HG03159 (cell line): ENCODE results near the gene PDE11A.

Source experiments
- ATAC-seq: cut with Tn5 transposase; IDR thresholded peaks from one replicate; pipeline ENCODE4 v1.9.1; 2021; ENCODE audit warnings: mild to moderate bottlenecking, moderate library complexity; ENCODE audit not compliant: unreplicated experiment

Gene PDE11A

DNA sequence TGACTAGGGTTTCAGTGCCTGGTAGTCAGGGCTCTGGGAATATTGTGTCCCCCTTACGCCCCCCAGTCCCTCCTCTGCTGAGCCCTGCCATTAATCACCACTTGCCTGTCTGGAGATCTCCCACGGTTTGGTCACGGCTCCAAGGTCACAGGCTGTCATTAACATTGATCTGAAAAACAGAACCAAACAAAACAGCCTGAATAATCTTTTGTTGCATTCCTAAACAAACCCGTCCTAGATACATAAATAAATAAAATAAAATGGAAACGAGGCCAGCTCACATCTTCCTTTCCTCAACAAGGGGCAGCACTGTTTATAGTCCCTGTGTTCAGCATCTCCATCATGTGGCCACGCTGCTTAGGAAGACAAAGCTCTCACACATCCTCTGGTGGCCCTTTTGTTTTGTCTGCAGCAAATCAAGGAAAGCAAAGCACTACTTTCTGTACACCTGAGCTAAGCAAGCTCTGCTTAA is 397.2 kb downstream of the PDE11A start:
- no peak for ATAC-seq

DNA sequence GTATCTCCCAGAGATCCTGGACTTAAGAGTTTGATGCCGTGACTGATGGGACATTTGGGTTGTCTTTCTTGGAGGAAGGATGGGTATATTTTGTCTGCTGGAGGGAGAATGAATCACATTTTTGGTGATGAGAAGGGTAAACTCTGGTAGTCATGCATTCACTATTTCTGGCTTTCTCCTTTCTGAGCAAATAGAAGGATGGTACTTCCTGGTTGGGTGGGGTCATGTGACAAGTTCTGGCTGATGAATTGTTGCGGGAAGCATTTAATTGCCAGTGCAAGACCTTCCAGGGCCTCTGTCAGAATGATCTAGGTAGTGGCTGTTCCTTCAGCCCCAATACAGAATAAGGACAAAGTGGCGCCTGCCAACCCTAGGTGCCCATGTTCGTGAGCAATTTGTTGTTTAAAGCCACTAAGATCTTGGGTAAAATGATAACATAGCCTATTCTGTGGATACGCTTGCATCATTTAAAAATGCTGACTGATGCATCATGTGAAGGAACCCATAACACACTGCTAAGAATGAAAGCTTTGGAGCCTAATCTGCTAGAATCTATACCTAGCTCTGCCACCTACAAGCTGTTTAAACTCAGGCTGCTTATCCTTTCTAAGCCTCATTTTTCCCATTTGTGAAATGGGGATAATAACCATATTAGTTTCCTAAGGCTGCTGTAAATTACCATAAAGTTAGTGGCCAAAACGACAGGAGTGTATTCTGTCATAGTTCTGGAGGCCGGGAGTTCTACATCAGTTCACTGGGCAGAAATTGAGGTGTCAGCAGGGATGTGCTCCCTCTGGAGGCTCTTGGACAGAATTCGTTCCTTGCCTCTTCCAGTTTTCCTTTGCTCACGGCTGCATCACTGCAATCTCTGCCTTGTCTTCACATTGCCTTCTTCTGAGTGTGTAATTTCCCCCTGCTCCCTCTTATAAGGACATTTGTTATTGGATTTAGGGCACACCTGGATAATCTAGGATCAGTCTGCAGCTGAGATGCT is 398.7 kb downstream of the PDE11A start:
- no peak for ATAC-seq

DNA sequence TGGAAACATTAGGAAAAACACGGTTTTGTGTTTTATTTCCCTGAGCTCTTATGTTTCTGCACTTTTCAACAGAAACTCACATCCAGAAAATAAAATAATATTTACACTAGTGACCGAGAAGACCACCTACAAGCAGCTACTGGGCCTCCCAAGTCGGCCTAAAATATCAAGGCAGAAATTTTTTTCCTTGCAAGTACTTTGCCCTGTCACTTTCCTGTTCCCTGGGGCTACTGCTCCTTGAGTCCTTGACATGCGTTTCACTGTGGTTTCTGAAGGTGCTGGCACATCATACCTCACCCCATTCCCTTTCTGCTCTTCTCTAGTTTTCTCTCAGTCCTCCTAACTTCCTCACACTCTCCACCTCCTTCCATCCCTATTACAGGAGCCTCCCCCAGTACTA is 400.9 kb downstream of the PDE11A start:
- no peak for ATAC-seq

DNA sequence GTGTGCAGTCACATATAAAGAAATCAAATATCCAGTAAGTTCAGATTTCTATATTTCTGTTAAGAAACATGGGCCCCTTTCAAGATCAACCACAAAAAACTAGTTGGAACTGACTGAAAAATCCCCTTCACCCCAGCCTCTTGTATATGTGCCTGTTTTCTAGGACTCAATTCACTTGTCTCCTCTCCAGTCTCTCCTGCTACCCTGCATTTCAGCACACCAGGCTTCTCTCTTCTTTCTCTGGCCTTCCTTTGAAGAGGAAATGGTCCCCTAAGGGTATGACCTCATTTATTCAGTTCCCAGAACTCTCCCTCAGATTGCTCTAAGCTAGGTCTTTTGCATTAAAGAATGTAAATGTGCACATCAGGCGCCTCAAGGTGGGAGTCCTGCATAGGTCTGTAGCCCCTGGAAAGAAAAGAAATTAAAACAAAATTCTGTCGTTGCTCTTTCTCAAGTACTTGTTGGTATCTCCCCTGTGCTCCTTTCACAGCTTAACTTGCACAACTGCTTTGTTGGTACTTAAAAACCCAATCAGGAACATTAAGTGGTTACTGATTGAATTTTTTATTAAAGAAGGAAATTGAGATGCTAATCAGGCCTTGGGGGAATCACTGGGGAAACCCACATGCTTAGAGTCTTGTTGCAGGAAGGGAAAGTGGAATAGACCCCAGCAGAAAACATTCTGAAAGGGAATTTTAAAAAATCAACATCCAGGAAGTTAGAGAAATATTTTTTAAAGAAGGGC is 401.6 kb downstream of the PDE11A start:
- ATAC-seq, result no peak

- no peak for ATAC-seq
Measured at GRCh38 chr2:177669625-177670330, 402.8 kb downstream of the PDE11A start.

DNA sequence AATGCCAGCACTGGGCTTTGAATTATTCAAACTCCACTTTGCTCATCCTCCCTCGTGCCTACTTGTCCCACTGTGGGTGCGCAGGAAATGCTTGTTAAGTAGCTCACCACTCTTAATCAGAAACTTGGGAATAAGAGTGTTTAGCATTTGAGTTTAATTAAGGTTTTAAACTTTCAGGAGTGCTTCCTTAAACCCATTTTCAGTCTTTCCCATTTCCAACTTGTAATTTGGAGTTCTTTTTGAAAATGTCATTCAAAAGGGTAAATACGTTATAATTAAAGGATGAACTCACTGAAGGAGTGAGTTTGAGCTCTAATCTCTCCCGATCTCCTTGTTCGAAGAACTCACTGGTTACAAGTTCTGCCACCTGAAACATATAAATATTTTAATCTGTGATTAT is 403.4 kb downstream of the PDE11A start:
- ATAC-seq, result no peak

GRCh38 chr2:177668617-177669016 is 404.0 kb downstream of the PDE11A start:
- no peak for ATAC-seq

DNA sequence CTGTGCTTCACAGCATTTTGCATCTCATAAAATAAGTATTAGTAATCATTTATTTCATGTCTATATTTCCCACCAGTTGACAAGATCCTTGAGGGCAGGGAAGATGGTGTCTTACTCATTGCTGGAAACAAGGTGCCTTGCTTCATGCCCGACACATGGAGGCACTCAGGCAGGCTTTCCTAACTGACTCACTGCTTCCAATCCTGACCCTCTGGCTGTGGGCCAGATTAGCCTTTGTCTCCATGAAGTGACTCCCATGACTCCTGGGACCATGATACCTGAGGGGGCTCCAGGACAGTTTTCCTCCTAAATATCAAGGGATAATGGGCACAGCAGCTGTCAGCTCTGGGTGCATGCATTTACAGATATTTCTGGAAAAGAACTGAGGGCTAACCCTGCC is 405.0 kb downstream of the PDE11A start:
- ATAC-seq, result no peak

GRCh38 chr2:177666408-177666807 is 406.2 kb downstream of the PDE11A start:
- ATAC-seq, result no peak

DNA sequence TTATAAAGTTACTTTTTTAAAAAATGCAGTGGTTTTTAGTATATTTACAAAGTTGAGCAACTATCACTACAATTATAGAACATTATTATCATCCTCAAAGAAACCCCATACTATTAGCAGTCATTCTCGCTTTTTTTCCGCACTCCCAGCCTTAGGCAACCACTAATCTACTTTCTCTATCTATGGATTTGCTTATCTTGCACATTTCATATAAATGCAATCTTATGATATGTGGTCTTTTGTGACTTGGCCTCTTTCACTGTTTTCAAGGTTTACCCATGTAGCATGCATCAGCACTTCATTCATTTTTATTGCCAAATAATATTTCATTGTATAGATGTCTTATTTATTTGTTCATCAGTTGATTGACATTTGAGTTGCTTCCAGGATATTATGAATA is 406.6 kb downstream of the PDE11A start:
- no peak for ATAC-seq

- no peak for ATAC-seq
Measured at GRCh38 chr2:177665328-177665727, 407.2 kb downstream of the PDE11A start.

DNA sequence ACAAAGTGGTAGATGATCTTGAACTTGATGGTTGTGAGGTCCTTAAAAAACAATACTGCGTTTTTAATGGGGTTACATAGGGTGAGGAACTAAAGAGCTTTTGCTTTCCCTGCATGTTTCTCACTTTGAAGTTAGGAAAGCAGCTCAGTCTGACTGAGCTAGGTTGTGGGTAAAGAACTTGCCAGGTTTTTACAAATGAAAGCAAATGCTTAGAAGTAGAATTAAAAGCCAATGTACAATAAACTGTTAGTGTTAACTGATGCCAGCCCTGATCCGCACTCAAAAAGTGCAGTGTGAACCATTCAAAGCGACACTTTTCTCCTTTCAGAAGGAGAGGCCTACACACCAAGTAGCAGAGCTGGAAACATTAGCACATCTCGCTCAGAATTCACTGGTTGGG is 409.7 kb downstream of the PDE11A start:
- ATAC-seq, result no peak

GRCh38 chr2:177660742-177661141 is 411.8 kb downstream of the PDE11A start:
- ATAC-seq, result no peak

DNA sequence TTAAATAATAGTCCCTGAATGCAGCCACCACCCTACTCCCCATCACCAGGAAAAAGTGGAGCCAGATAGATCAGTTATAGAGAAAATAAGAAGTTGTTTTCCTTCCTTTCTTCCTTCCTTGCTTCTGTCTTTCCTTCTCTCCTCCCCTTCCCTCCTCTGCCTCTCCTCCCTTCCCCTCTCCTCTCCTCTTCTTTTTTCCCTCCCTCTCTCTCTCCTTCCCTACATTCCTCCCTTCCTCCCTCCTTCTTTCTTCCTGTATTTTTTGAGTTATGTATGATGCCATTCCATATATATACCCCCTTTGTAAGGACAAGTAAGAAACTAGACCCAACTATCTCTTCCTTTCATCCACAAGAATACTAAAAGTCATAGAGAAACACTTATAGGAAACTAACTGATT is 414.3 kb downstream of the PDE11A start:
- ATAC-seq, result no peak

- no peak for ATAC-seq
Measured at GRCh38 chr2:177651833-177652232, 420.7 kb downstream of the PDE11A start.

- no peak for ATAC-seq
Measured at GRCh38 chr2:177649568-177650518, 422.7 kb downstream of the PDE11A start.

GRCh38 chr2:177646791-177647190 is 425.8 kb downstream of the PDE11A start:
- no peak for ATAC-seq

GRCh38 chr2:177646241-177646640 is 426.3 kb downstream of the PDE11A start:
- ATAC-seq, result no peak

GRCh38 chr2:177641331-177641730 is 431.2 kb downstream of the PDE11A start:
- ATAC-seq, result no peak

DNA sequence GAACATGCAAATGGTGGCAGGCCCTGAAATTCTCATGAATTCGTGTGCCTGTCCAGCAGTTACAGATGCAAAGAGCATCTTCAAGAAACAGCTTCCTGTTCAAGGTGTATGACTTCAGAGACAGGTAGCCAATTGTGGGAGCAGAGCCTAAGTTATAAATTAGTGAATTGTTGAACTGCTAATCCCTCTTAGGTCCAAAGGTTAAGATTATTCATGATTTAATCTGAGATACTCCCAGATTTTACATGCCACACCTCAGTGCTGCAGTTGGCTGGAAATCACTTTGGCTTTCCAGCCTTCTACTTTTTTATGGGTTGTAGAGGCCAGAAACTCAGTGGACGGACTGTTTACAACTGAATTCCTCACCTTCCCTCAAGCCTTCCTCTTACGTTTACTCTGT is 432.2 kb downstream of the PDE11A start:
- no peak for ATAC-seq
